Mesendoderm (in vitro differentiated cells): Measurements from ENCODE around the gene FREM2.
A peak's percentile ranks its signal among the peaks of the same experiment; 100 is the strongest.

Experiments used
- DNase-seq: peaks from one replicate; pipeline ENCODE4 v3.0.0; 2013
- H2AK5ac ChIP-seq: 2 replicates; pipeline ENCODE4 v1.6.1; 2013; ENCODE audit warnings: low read length, inconsistent platforms
- H2BK120ac ChIP-seq: 2 replicates; pipeline ENCODE4 v1.6.1; 2013; ENCODE audit warnings: low read depth, mild to moderate bottlenecking, low read length, moderate library complexity, mixed read lengths
- H2BK15ac ChIP-seq: replicated peaks from 2 replicates; pipeline ENCODE4 v1.6.1; 2013; ENCODE audit warnings: low read depth, mild to moderate bottlenecking, moderate library complexity
- H2BK5ac ChIP-seq: 2 replicates; pipeline ENCODE4 v1.6.1; 2013; ENCODE audit warnings: low read length, inconsistent platforms
- H3K18ac ChIP-seq: 2 replicates; pipeline ENCODE4 v1.6.1; 2013; ENCODE audit warnings: mild to moderate bottlenecking, low read length, mixed read lengths
- H3K23ac ChIP-seq: one replicate; pipeline ENCODE4 v1.6.1; 2013; ENCODE audit warnings: low read length
- H3K27ac ChIP-seq: 2 replicates; pipeline ENCODE4 v1.5.1; 2013; ENCODE audit warnings: low read depth, mild to moderate bottlenecking, inconsistent platforms, low read length, moderate library complexity
- H3K27me3 ChIP-seq: 2 replicates; pipeline ENCODE4 v1.6.1; 2013; ENCODE audit warnings: low read length, control low read depth, mild to moderate bottlenecking, inconsistent platforms; ENCODE audit not compliant: insufficient read depth, poor library complexity
- H3K36me3 ChIP-seq: 2 replicates; pipeline ENCODE4 v1.6.1; 2013; ENCODE audit warnings: low read length, inconsistent platforms; ENCODE audit not compliant: control insufficient read depth, insufficient read depth
- H3K4ac ChIP-seq: one replicate; pipeline ENCODE4 v1.6.1; 2013; ENCODE audit warnings: low read depth, mild to moderate bottlenecking, low read length, moderate library complexity
- H3K4me1 ChIP-seq: 2 replicates; pipeline ENCODE4 v1.6.1; 2013; ENCODE audit warnings: low read depth, low read length, inconsistent platforms; ENCODE audit not compliant: control insufficient read depth
- H3K4me2 ChIP-seq: 2 replicates; pipeline ENCODE4 v1.6.1; 2013; ENCODE audit warnings: low read length
- H3K4me3 ChIP-seq: 2 replicates; pipeline ENCODE4 v1.5.1; 2013; ENCODE audit warnings: mild to moderate bottlenecking, low read length
- H3K56ac ChIP-seq: one replicate; pipeline ENCODE4 v1.6.1; 2013; ENCODE audit warnings: low read length
- H3K79me1 ChIP-seq: 2 replicates; pipeline ENCODE4 v1.6.1; 2013; ENCODE audit warnings: low read length, inconsistent platforms
- H3K79me2 ChIP-seq: 2 replicates; pipeline ENCODE4 v1.6.1; 2013; ENCODE audit warnings: mild to moderate bottlenecking, low read length; ENCODE audit not compliant: control insufficient read depth, insufficient read depth
- H3K9ac ChIP-seq: 2 replicates; pipeline ENCODE4 v1.6.1; 2013; ENCODE audit warnings: low read length, inconsistent platforms
- H4K5ac ChIP-seq: one replicate; pipeline ENCODE4 v1.6.1; 2013; ENCODE audit warnings: low read length
- H4K8ac ChIP-seq: one replicate; pipeline ENCODE4 v1.6.1; 2013; ENCODE audit warnings: low read depth, mild to moderate bottlenecking, control low read depth, low read length, moderate library complexity
- WGBS: extraction: QIAGEN DNeasy Blood & Tissue Kit; methylation state at CpG from one replicate; pipeline ENCODE4 v1.1.7; 2013; ENCODE audit warnings: low lambda C conversion rate, missing lambda C conversion rate; ENCODE audit not compliant: insufficient coverage; ENCODE audit errors: extremely low coverage; 5-methylcytosine and 5-hydroxymethylcytosine counted together

Gene FREM2

GRCh38 chr13:38667526-38668109 is 19.3 kb upstream of the FREM2 start:
- no peak overlapping the region for H3K9ac ChIP-seq
- no peak for DNase-seq
- WGBS: 100% methylated on average over 1 of the region's 6 CpGs

DNA sequence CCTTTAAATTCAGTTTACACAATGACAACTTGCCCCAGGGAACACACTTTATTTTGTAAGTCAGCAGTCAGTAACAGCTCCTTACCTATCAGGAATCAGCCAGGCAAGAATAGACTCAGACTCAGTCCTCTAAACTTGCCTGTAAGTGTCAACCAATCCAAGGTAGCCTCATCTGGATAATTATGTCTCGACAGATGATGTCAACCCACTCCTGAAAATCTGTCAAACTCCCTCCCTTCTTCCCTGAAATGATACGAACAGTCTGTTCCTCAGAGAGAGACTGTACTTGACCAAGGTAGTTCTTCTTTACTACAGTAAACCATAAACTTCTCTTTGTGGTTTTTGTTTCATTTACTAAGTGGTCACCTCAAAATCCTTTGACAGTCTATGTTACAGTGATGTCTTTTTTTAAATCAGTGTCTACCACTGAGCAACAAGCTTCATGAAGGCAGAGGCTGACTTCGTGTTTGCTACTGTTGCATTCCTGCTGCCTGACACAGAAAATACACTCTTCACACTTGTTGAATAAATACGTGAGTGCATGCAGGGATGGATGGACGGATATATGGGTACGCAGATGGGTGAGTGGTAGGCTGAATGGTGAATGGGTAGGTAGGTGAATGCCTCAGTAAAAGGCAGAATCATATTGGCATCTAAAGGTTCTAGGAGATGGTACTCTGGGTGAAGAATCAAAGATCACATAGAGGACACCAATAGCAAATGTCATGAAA is 17.5 kb upstream of the FREM2 start:
- no peak overlapping the region for H3K23ac ChIP-seq
- no CpG with 5 or more reads among the region's 6 CpGs for WGBS
- no peak overlapping the region for H3K56ac ChIP-seq
- peaks cover 3% of the 10 kb centered on the region for H3K4me1 ChIP-seq
- H2BK5ac ChIP-seq: no peak overlapping the region
- no peaks in the 10 kb centered on the region for H3K79me2 ChIP-seq
- H3K4ac ChIP-seq: no peak overlapping the region
- no peak overlapping the region for H2BK120ac ChIP-seq
- no peak overlapping the region for H3K4me3 ChIP-seq
- no peak overlapping the region for H2BK15ac ChIP-seq
- H4K5ac ChIP-seq: no peak overlapping the region
- H3K9ac ChIP-seq: no peak overlapping the region
- no peaks in the 10 kb centered on the region for H3K27me3 ChIP-seq
- no peak overlapping the region for H3K4me2 ChIP-seq
- no peak overlapping the region for H2AK5ac ChIP-seq
- no peak overlapping the region for H4K8ac ChIP-seq
- DNase-seq: no peak
- H3K36me3 ChIP-seq: no peaks in the 10 kb centered on the region
- no peaks in the 10 kb centered on the region for H3K79me1 ChIP-seq
- no peak overlapping the region for H3K27ac ChIP-seq
- H3K18ac ChIP-seq: no peak overlapping the region

More at GRCh38 chr13:38667526-38668109, 19.3 kb upstream of the FREM2 start:
- Histone ChIP-seq H3K27me3 (no peaks in the 10 kb centered on the region), H3K27ac (no peak overlapping the region), H3K79me2 (no peaks in the 10 kb centered on the region), H2BK5ac (no peak overlapping the region), H2AK5ac (no peak overlapping the region), H3K23ac (no peak overlapping the region), H3K36me3 (no peaks in the 10 kb centered on the region), H3K18ac (no peak overlapping the region), H4K8ac (no peak overlapping the region), H3K4ac (no peak overlapping the region), H3K79me1 (no peaks in the 10 kb centered on the region), H3K4me3 (no peak overlapping the region), H2BK15ac (no peak overlapping the region), H3K4me2 (no peak overlapping the region), H3K4me1 (peaks cover 3% of the 10 kb centered on the region), H4K5ac (no peak overlapping the region), H3K56ac (no peak overlapping the region), H2BK120ac (no peak overlapping the region)

GRCh38 chr13:38670627-38671026 is 16.2 kb upstream of the FREM2 start:
- Histone ChIP-seq H3K79me2 (no peaks in the 10 kb centered on the region), H4K8ac (no peak overlapping the region), H3K4me2 (no peak overlapping the region), H2BK15ac (no peak overlapping the region), H4K5ac (no peak overlapping the region), H3K56ac (no peak overlapping the region), H3K27me3 (no peaks in the 10 kb centered on the region), H3K4ac (no peak overlapping the region), H3K36me3 (no peaks in the 10 kb centered on the region), H3K9ac (no peak overlapping the region), H3K4me3 (no peak overlapping the region), H3K18ac (no peak overlapping the region), H3K4me1 (peaks cover 3% of the 10 kb centered on the region), H3K27ac (no peak overlapping the region), H2BK5ac (no peak overlapping the region), H3K23ac (no peak overlapping the region), H2BK120ac (no peak overlapping the region), H3K79me1 (no peaks in the 10 kb centered on the region), H2AK5ac (no peak overlapping the region)
- WGBS: no CpG with 5 or more reads among the region's 2 CpGs
- DNase-seq: peak; percentile 69

- H3K79me1 ChIP-seq: no peaks in the 10 kb centered on the region
- no peak overlapping the region for H3K27ac ChIP-seq
- no peaks in the 10 kb centered on the region for H3K79me2 ChIP-seq
- no peak overlapping the region for H4K8ac ChIP-seq
- H2BK120ac ChIP-seq: no peak overlapping the region
- no peak overlapping the region for H3K9ac ChIP-seq
- H3K4me1 ChIP-seq: peaks cover 3% of the 10 kb centered on the region
- H4K5ac ChIP-seq: no peak overlapping the region
- H3K56ac ChIP-seq: no peak overlapping the region
- H2AK5ac ChIP-seq: no peak overlapping the region
- DNase-seq: no peak
- WGBS: no CpG with 5 or more reads among the region's 2 CpGs
- no peak overlapping the region for H3K4ac ChIP-seq
- no peaks in the 10 kb centered on the region for H3K36me3 ChIP-seq
- H3K18ac ChIP-seq: no peak overlapping the region
- H3K27me3 ChIP-seq: no peaks in the 10 kb centered on the region
- H2BK5ac ChIP-seq: no peak overlapping the region
- H3K4me3 ChIP-seq: no peak overlapping the region
- no peak overlapping the region for H3K23ac ChIP-seq
- no peak overlapping the region for H2BK15ac ChIP-seq
- no peak overlapping the region for H3K4me2 ChIP-seq
These were observed 14.9 kb upstream of the FREM2 start for GRCh38 chr13:38671980-38672379.

GRCh38 chr13:38674208-38674607 is 12.7 kb upstream of the FREM2 start:
- no peak overlapping the region for H2BK120ac ChIP-seq

More at GRCh38 chr13:38674208-38674607, 12.7 kb upstream of the FREM2 start:
- no peak overlapping the region for H3K9ac ChIP-seq
- H3K27me3 ChIP-seq: no peaks in the 10 kb centered on the region
- H4K5ac ChIP-seq: no peak overlapping the region
- no peak overlapping the region for H2AK5ac ChIP-seq
- DNase-seq: peak; percentile 64
- H4K8ac ChIP-seq: no peak overlapping the region
- H3K18ac ChIP-seq: no peak overlapping the region
- H3K4me3 ChIP-seq: no peak overlapping the region
- no peak overlapping the region for H2BK15ac ChIP-seq
- no peaks in the 10 kb centered on the region for H3K36me3 ChIP-seq
- no peaks in the 10 kb centered on the region for H3K79me1 ChIP-seq
- no peaks in the 10 kb centered on the region for H3K79me2 ChIP-seq
- H3K56ac ChIP-seq: no peak overlapping the region
- no peak overlapping the region for H2BK5ac ChIP-seq
- no CpG with 5 or more reads among the region's 4 CpGs for WGBS
- no peak overlapping the region for H3K27ac ChIP-seq
- H3K23ac ChIP-seq: no peak overlapping the region
- H3K4me2 ChIP-seq: no peak overlapping the region
- H3K4me1 ChIP-seq: peaks cover 3% of the 10 kb centered on the region
- H3K4ac ChIP-seq: no peak overlapping the region
